K562 (cell line): ENCODE measurements around the gene NAXD. TPM values are rescaled to one million over a fixed set of nuclear protein-coding genes. Genes with fewer than 3 reads are reported as not detected.

Source experiments
- ATAC-seq: fragments of 200-7000 bp; cut with Tn5 transposase; 3 replicates; pipeline ENCODE4 v1.9.1; 2020; ENCODE audit warnings: moderate library complexity
- BruUV-seq: library from RNA; stranded (reverse); fragments of 400-500 nt; replicated peaks from 2 replicates; lab custom pipeline; 2021; lab: Mats Ljungman, UMichigan
- CTCF ChIA-PET: fragments of 300-600 bp; formaldehyde crosslinking; extraction: SDS; loops from one replicate; lab custom pipeline; 2021; ENCODE audit warnings: low intra/inter-chr PET ratio; lab: Yijun Ruan, JAX
- POLR2A ChIA-PET: fragments of 300-600, 350-650 bp; sonication (Branson Sonifier 250); formaldehyde crosslinking; extraction: SDS; loops from one replicate; lab custom pipeline; 2021; ENCODE audit warnings: antibody characterized with exemption, inconsistent platforms; lab: Yijun Ruan, JAX
- DNase-seq, 4 experiments: peaks; one replicate each; pipeline versions ENCODE4 v3.0.0 to v3.0.0-alpha.2; 2011 to 2018; ENCODE audit warnings: low spot score in 3 of 4, mixed read lengths in 3 of 4; ENCODE audit errors: extremely low read depth in 1 of 4
- FAIRE-seq: peaks from 2 replicates; lab custom pipeline; 2011; peaks lifted over from hg19 to GRCh38; lab: Jason Lieb, UNC
- H2AFZ ChIP-seq: 2 replicates; pipeline ENCODE4 v1.6.0; 2011; ENCODE audit warnings: low read depth, low read length, control low read depth, inconsistent platforms
- H3K27ac ChIP-seq: fragments of 200-600 bp; 3 replicates; pipeline ENCODE4 v1.8.0; 2011; ENCODE audit warnings: low read depth, mild to moderate bottlenecking, control low read depth, inconsistent platforms, low read length, moderate library complexity, mixed read lengths; ENCODE audit errors: extremely low read depth
- H3K27me3 ChIP-seq, 2 experiments: fragments of 300-600 bp in 1 of 2; 2 replicates in 1 of 2; 3 replicates in 1 of 2; pipeline versions ENCODE4 v1.6.0 to v1.8.0; 2011; ENCODE audit warnings: inconsistent platforms in 2 of 2, low read length in 2 of 2, mild to moderate bottlenecking in 1 of 2, mixed read lengths in 1 of 2, moderate library complexity in 1 of 2; ENCODE audit not compliant: control insufficient read depth in 2 of 2, insufficient read depth in 2 of 2
- H3K36me3 ChIP-seq: fragments of 300-600 bp; 3 replicates; pipeline ENCODE4 v1.8.0; 2011; ENCODE audit warnings: mild to moderate bottlenecking, low read length, inconsistent platforms; ENCODE audit not compliant: control insufficient read depth, insufficient read depth
- H3K4me1 ChIP-seq, 2 experiments: fragments of 200-600 bp in 1 of 2; replicated peaks in 1 of 2; 2 replicates in 1 of 2; 3 replicates in 1 of 2; pipeline versions ENCODE4 v1.5.1 to v1.8.0; 2011; ENCODE audit warnings: inconsistent platforms in 2 of 2, low read length in 2 of 2, mild to moderate bottlenecking in 1 of 2, mixed read lengths in 1 of 2, moderate library complexity in 1 of 2; ENCODE audit not compliant: control insufficient read depth in 2 of 2, insufficient read depth in 2 of 2
- H3K4me2 ChIP-seq: 2 replicates; pipeline ENCODE4 v1.6.1; 2011; ENCODE audit warnings: low read length, control low read depth, inconsistent platforms, mixed read lengths; ENCODE audit not compliant: insufficient read depth
- H3K4me3 ChIP-seq: fragments of 200-600 bp; sonication (generic), shearing (Covaris generic); 2 replicates; pipeline ENCODE4 v1.5.1; 2016; ENCODE audit warnings: control low read depth, inconsistent platforms
- H3K79me2 ChIP-seq: fragments of 200-600 bp; 3 replicates; pipeline ENCODE4 v1.8.0; 2011; ENCODE audit warnings: low read length, inconsistent platforms; ENCODE audit not compliant: control insufficient read depth, insufficient read depth
- H3K9ac ChIP-seq, 2 experiments: 2 replicates each; pipeline versions ENCODE4 v1.6.0 to v1.6.1; 2011; ENCODE audit warnings: low read depth in 2 of 2, low read length in 2 of 2, control low read depth in 1 of 2, inconsistent platforms in 1 of 2, mild to moderate bottlenecking in 1 of 2, mixed read lengths in 1 of 2; ENCODE audit not compliant: insufficient read depth in 1 of 2
- H3K9me1 ChIP-seq: one replicate; pipeline ENCODE4 v1.6.0; 2011; ENCODE audit warnings: inconsistent platforms, mild to moderate bottlenecking, low read length, moderate library complexity; ENCODE audit not compliant: control insufficient read depth, insufficient read depth
- H3K9me3 ChIP-seq: replicated peaks from 2 replicates; pipeline ENCODE4 v1.5.1; 2011; ENCODE audit warnings: low read depth, low read length, inconsistent platforms; ENCODE audit not compliant: control insufficient read depth, insufficient read depth
- H4K20me1 ChIP-seq: replicated peaks from 2 replicates; pipeline ENCODE4 v1.6.1; 2011; ENCODE audit warnings: low read length, inconsistent platforms, mixed read lengths; ENCODE audit not compliant: control insufficient read depth, insufficient read depth
- ARID4B ChIP-seq: sonication (generic); formaldehyde crosslinking; IDR thresholded peaks from 2 replicates; pipeline ENCODE4 v1.8.0; 2022; ENCODE audit warnings: mild to moderate bottlenecking, missing genetic modification reagents
- EP300 ChIP-seq: IDR thresholded peaks from 2 replicates; pipeline ENCODE4 v1.6.1; 2012; ENCODE audit warnings: low read length, improper control_type of control experiment
- NFYB ChIP-seq: IDR thresholded peaks from 2 replicates; pipeline ENCODE4 v1.6.1; 2011; ENCODE audit warnings: mild to moderate bottlenecking, moderate library complexity; ENCODE audit not compliant: insufficient read length; ENCODE audit errors: extremely low read depth
- NR2F6 ChIP-seq: fragments of 450-650 bp; formaldehyde crosslinking; IDR thresholded peaks from 2 replicates; pipeline ENCODE4 v1.4.0; 2020; ENCODE audit warnings: mild to moderate bottlenecking
- ZNF239 ChIP-seq: fragments of 250-450 bp; sonication (Bioruptor Pico); IDR thresholded peaks from 2 replicates; pipeline ENCODE4 v1.4.0; 2020; ENCODE audit warnings: mild to moderate bottlenecking
- WGBS: fragments of 100-300 bp; shearing (Covaris generic); methylation state at CpG from one replicate; pipeline ENCODE4 v1.1.6; 2016; ENCODE audit warnings: low coverage, mixed read lengths; ENCODE audit not compliant: insufficient coverage; ENCODE audit errors: missing lambda C conversion rate; 5-methylcytosine and 5-hydroxymethylcytosine counted together
- in situ Hi-C: fragments of 300-500 bp; cut with MboI; formaldehyde crosslinking; loops from 4 replicates; pipeline ENCODE4 v1.15.0; 2018; ENCODE audit warnings: inconsistent platforms, mixed read lengths
- intact Hi-C: fragments of 100-400 bp; cut with micrococcal nuclease; formaldehyde crosslinking; loops from 2 replicates; pipeline ENCODE4 v1.14.2; 2022
- polyA plus RNA-seq, 8 experiments: library from polyadenylated mRNA; depleted of rRNA in 4 of 8; stranded (reverse) in 5 of 8; unstranded in 3 of 8; fragments of >200 nt; fragmentation: Nextera tagmentation in 2 of 8; fragmentation: Illumina TruSeq in 1 of 8; extraction: Ambion mirVana in 2 of 8; extraction: Trizol in 1 of 8; gene quantifications; 2 replicates each; pipeline versions ENCODE4 v1.2.1 to v1.2.3, GENCODE V29; 2011 to 2014; ENCODE audit warnings: inconsistent platforms in 1 of 8, missing spikeins in 1 of 8
- total RNA-seq, 7 experiments: library from RNA; depleted of rRNA in 6 of 7; stranded (reverse); fragments of >200 nt in 6 of 7; fragmentation: Illumina TruSeq in 2 of 7; extraction: Trizol in 2 of 7; gene quantifications; 2 replicates each; pipeline versions ENCODE4 v1.2.1 to v1.2.3, GENCODE V29; 2011 to 2021; ENCODE audit warnings: low replicate concordance in 1 of 7
- TF ChIP-seq, protein P1 (sequence below), 2 experiments: fragments of 450-650 bp in 1 of 2; sonication (generic) in 1 of 2; formaldehyde crosslinking in 1 of 2; IDR thresholded peaks in 1 of 2; conservative IDR thresholded peaks in 1 of 2; 2 replicates each; pipeline versions ENCODE4 v1.6.1 to v1.8.1; 2016 to 2023; ENCODE audit warnings: mild to moderate bottlenecking in 2 of 2, moderate library complexity in 2 of 2, inconsistent platforms in 1 of 2, missing genetic modification reagents in 1 of 2

Gene NAXD
- total and polyA plus RNA-seq, 9 of the 15 experiments (the other 6 are each of a cell fraction or from before 2014, with no cell fraction given): 0.59 to 20.6 (median 13.0) TPM

GRCh38 chr13:110589793-110590390, 25.5 kb upstream of the NAXD start:
- WGBS: 10% methylated on average over 3 of the region's 3 CpGs
- Histone ChIP-seq H3K27me3 (no peaks in the 10 kb centered on the region), H3K36me3 (no peaks in the 10 kb centered on the region), H3K4me3 (no peak overlapping the region), H3K79me2 (no peaks in the 10 kb centered on the region), H3K9ac (no peak overlapping the region), H2AFZ (peak overlapping the region; percentile 51; the same call in 1 of the 2 replicates), H3K27ac (no peak overlapping the region), H3K9me3 (no peaks in the 10 kb centered on the region), H3K4me2 (no peak overlapping the region), H3K9me1 (no peaks in the 10 kb centered on the region), H4K20me1 (no peaks in the 10 kb centered on the region), H3K4me1 (peaks cover 0 to 4% of the 10 kb centered on the region in 2 experiments; a peak in 2 of 5 replicates)
- in situ Hi-C loops (loop anchor here (10.0 kb wide), 1 partner anchor 235 kb away; no protein-coding TSS in a partner anchor), intact Hi-C loops (loop anchor here (5.0 to 10.0 kb wide), 2 partner anchors 327 to 455 kb away; partner anchors contain the start of gene ANKRD10)
- no peak for FAIRE-seq
- no TSS peak for BruUV-seq
- ATAC-seq: 0 out of 3 replicates have a peak, but pooled peaks have one; percentile 26
- TF ChIP-seq ARID4B (CRISPR knock-in tag) (no peak), ZNF239 (CRISPR knock-in tag) (no peak), NFYB (no peak), NR2F6 (CRISPR knock-in tag) (no peak), EP300 (no peak)
- TF ChIP-seq, protein P1, sequence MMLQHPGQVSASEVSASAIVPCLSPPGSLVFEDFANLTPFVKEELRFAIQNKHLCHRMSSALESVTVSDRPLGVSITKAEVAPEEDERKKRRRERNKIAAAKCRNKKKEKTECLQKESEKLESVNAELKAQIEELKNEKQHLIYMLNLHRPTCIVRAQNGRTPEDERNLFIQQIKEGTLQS (IDR thresholded peaks at IDR 0.05): no peak
- TF ChIP-seq, protein P1 (CRISPR knock-in tag; conservative IDR thresholded peaks at IDR 0.05): no peak
- CTCF ChIA-PET: no interaction called here
- no peak for DNase-seq
- POLR2A ChIA-PET: no interaction called here
